ENCODE results near the gene SPTLC2.
A peak's percentile ranks its signal among the peaks of the same experiment; 100 is the strongest.

The SPTLC2 gene

GRCh38 chr14:77457522-77458248, 158.8 kb downstream of the SPTLC2 start, which contains the start of the genes AHSA1 and VIPAS39:
AHSA1 (plus strand) TSS chr14:77458093; CDS start chr14:77458190, 97 bp downstream.
VIPAS39 (minus strand) TSS chr14:77457601; CDS start chr14:77454102, 3,499 bp downstream.
- TF ChIP-seq CTCF (IDR thresholded peaks at IDR 0.05; ENCODE audit: control insufficient read depth, insufficient read depth, low read depth, low read length, missing control alignments) = no peak
- DNase-seq (ENCODE audit: low read depth) = peak; percentile 96
- peak within 1 kb of the TSS; percentile 92 for H3K4me3 ChIP-seq (ENCODE audit: control insufficient read depth, low read depth, low read length)

- no peak for DNase-seq (ENCODE audit: low read depth)
- H3K4me3 ChIP-seq (ENCODE audit: control insufficient read depth, low read depth, low read length) = peak overlapping the region; percentile 92
- no peak for TF ChIP-seq CTCF (IDR thresholded peaks at IDR 0.05; ENCODE audit: control insufficient read depth, insufficient read depth, low read depth, low read length, missing control alignments)
Measured at GRCh38 chr14:77457115-77457521, 159.3 kb downstream of the SPTLC2 start.

Measured in AG09309 (cell line).